A549 (cell line): ENCODE data around the gene REG3A.

Source experiments
- BHLHE40 ChIP-seq: IDR thresholded peaks from 2 replicates; pipeline ENCODE4 v1.6.1; 2012; ENCODE audit warnings: low read depth, low read length, inconsistent platforms
- CHD2 ChIP-seq: fragments of 150-350 bp; IDR thresholded peaks from 2 replicates; pipeline ENCODE4 v1.6.1; 2014; ENCODE audit warnings: low read length; ENCODE audit not compliant: partially characterized antibody
- CTCF ChIP-seq: fragments of >200 bp; sonication (Bioruptor Twin); formaldehyde crosslinking; IDR thresholded peaks from 3 replicates; pipeline ENCODE4 v1.5.1; 2016
- E2F6 ChIP-seq: IDR thresholded peaks from 2 replicates; pipeline ENCODE4 v1.6.1; 2012; ENCODE audit warnings: low read depth, borderline replicate concordance
- HMGXB4 ChIP-seq: fragments of 250-450 bp; sonication (Bioruptor Pico); IDR thresholded peaks from 2 replicates; pipeline ENCODE4 v1.5.0; 2021; ENCODE audit warnings: mild to moderate bottlenecking, moderate library complexity, borderline replicate concordance
- JUNB ChIP-seq: fragments of >200 bp; sonication (Bioruptor Twin); formaldehyde crosslinking; IDR thresholded peaks from 2 replicates; pipeline ENCODE4 v1.6.1; 2016
- KDM1A ChIP-seq: fragments of 200-600 bp; sonication (generic); IDR thresholded peaks from 2 replicates; pipeline ENCODE4 v1.6.1; 2016; ENCODE audit warnings: low read depth, mild to moderate bottlenecking
- MYC ChIP-seq: IDR thresholded peaks from 2 replicates; pipeline ENCODE4 v1.6.1; 2012; ENCODE audit warnings: mild to moderate bottlenecking, inconsistent platforms, low read length, improper control_type of control experiment, borderline replicate concordance
- PHF8 ChIP-seq: fragments of 200-600 bp; sonication (generic); IDR thresholded peaks from 2 replicates; pipeline ENCODE4 v1.6.1; 2016; ENCODE audit warnings: low read depth, mild to moderate bottlenecking, antibody characterized with exemption, moderate library complexity, borderline replicate concordance
- POLR2AphosphoS2 ChIP-seq: conservative IDR thresholded peaks from 2 replicates; pipeline ENCODE4 v1.6.1; 2012; ENCODE audit warnings: low read length, improper control_type of control experiment, inconsistent platforms
- ZNF302 ChIP-seq: fragments of 250-450 bp; sonication (Bioruptor Pico); IDR thresholded peaks from 2 replicates; pipeline ENCODE4 v1.9.0; 2021; ENCODE audit warnings: inconsistent platforms, mild to moderate bottlenecking, moderate library complexity

- TF ChIP-seq CTCF (no peak), BHLHE40 (no peak), KDM1A (no peak), ZNF302 (CRISPR knock-in tag) (no peak), POLR2AphosphoS2 (no peak), MYC (no peak), E2F6 (no peak), JUNB (no peak), HMGXB4 (no peak), PHF8 (no peak), CHD2 (no peak)
Measured at GRCh38 chr2:79122676-79123075, 36.9 kb downstream of the REG3A start.
